ENCODE results near the gene ADAM12.

ADAM12 gene

DNA sequence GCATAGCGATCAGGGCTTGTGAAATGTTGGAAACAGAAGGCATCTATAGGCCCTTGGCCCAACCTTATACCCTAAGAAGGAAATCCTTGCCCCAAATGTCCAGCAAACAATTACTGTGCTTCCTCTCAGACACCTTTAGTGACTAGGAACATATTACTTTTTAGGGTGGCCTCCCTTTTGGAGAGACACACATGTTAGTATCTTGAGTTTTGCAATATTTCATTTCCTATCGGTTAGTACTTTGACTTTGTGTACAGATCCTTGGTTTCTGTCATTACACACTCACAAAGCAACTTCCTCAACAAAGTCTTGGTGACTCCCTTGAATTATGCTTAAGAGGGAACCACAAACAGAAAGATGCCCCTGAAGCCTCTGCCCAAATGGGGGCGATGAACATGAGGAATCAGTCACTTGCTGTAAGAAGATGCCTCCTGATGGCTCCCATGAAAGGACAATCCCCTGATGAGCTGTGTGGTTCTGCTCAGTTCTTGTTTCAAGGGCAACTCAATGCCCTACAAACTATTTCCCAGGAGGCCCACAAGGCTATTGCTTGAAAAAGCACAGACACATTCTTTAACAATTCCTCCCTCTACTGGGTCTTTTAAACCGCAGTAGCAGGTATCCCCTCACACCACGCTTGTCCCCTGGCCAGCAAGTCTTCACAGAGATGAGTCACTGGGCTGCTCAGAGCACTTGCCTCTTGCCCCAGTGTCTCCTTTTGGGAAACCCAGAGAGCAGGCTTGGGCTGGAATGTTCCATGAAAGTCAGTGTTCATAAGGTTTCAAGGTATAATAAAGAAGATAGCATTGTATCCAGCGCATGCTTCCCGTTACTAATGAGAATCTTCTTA lies 295.7 kb downstream of the ADAM12 start:
- TF ChIP-seq FOXM1 (IDR thresholded peaks at IDR 0.05; ENCODE audit: borderline replicate concordance, low read depth) (no peak), TEAD4 (IDR thresholded peaks at IDR 0.05) (no peak), CREB1 (IDR thresholded peaks at IDR 0.05; ENCODE audit: low read depth) (no peak), ZBTB7A (IDR thresholded peaks at IDR 0.05; ENCODE audit: low read depth) (no peak), EP300 (IDR thresholded peaks at IDR 0.05; ENCODE audit: borderline replicate concordance) (no peak), TAF1 (IDR thresholded peaks at IDR 0.05; ENCODE audit: low read depth) (no peak), CEBPB (IDR thresholded peaks at IDR 0.05) (no peak), YY1 (IDR thresholded peaks at IDR 0.05; ENCODE audit: low read depth) (no peak), TCF12 (IDR thresholded peaks at IDR 0.05; ENCODE audit: low read depth) (no peak), EGR1 (IDR thresholded peaks at IDR 0.05) (no peak), RAD21 (IDR thresholded peaks at IDR 0.05; ENCODE audit: low read depth) (no peak), NFIC (IDR thresholded peaks at IDR 0.05) (no peak)
- TF ChIP-seq, protein P1, sequence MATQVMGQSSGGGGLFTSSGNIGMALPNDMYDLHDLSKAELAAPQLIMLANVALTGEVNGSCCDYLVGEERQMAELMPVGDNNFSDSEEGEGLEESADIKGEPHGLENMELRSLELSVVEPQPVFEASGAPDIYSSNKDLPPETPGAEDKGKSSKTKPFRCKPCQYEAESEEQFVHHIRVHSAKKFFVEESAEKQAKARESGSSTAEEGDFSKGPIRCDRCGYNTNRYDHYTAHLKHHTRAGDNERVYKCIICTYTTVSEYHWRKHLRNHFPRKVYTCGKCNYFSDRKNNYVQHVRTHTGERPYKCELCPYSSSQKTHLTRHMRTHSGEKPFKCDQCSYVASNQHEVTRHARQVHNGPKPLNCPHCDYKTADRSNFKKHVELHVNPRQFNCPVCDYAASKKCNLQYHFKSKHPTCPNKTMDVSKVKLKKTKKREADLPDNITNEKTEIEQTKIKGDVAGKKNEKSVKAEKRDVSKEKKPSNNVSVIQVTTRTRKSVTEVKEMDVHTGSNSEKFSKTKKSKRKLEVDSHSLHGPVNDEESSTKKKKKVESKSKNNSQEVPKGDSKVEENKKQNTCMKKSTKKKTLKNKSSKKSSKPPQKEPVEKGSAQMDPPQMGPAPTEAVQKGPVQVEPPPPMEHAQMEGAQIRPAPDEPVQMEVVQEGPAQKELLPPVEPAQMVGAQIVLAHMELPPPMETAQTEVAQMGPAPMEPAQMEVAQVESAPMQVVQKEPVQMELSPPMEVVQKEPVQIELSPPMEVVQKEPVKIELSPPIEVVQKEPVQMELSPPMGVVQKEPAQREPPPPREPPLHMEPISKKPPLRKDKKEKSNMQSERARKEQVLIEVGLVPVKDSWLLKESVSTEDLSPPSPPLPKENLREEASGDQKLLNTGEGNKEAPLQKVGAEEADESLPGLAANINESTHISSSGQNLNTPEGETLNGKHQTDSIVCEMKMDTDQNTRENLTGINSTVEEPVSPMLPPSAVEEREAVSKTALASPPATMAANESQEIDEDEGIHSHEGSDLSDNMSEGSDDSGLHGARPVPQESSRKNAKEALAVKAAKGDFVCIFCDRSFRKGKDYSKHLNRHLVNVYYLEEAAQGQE (IDR thresholded peaks at IDR 0.05; ENCODE audit: low read depth), result no peak
- TF ChIP-seq, protein P2, sequence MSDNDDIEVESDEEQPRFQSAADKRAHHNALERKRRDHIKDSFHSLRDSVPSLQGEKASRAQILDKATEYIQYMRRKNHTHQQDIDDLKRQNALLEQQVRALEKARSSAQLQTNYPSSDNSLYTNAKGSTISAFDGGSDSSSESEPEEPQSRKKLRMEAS (IDR thresholded peaks at IDR 0.05), result no peak
- TF ChIP-seq, protein P3, sequence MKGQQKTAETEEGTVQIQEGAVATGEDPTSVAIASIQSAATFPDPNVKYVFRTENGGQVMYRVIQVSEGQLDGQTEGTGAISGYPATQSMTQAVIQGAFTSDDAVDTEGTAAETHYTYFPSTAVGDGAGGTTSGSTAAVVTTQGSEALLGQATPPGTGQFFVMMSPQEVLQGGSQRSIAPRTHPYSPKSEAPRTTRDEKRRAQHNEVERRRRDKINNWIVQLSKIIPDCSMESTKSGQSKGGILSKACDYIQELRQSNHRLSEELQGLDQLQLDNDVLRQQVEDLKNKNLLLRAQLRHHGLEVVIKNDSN (IDR thresholded peaks at IDR 0.05), result no peak

DNA sequence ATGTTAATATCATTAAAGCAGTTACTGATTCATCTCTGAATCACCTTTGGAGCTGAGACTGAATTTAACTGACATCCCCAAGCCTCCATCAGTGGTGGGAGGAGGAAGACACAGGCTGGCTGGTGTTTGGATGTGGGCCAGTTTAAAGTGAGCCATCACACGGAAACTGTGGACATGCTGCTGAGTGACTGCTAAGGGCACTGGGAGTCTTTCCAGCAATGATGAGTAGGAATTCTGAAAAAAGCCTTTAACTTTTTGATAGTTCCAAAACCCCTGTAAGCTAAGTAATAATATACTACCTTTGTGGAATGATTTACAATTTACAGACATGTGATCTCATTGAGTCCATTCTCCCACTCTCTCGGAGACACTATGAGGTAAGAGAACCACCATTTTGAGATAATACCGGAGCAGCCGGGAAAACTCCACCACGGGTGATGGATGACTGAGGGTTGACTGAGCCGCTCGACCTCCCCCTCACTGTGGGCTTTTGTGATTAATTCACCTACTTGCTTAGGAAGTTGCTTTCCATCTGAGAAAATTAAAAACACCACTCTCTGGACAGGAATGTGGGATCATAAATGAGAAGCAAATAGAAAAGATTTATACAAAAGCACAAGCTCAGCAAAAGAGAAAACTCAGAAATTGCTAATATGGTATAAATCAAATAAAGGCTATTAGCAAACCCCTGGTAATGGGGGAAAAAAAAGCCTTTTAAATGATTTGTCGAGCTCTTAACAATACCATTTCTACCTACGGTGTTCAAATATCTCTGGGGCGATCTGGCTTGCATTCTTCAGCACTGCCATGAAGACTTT lies 297.2 kb downstream of the ADAM12 start:
- no peak for TF ChIP-seq EGR1 (IDR thresholded peaks at IDR 0.05)
- no peak for TF ChIP-seq CREB1 (IDR thresholded peaks at IDR 0.05; ENCODE audit: low read depth)
- no peak for TF ChIP-seq TCF12 (IDR thresholded peaks at IDR 0.05; ENCODE audit: low read depth)
- no peak for TF ChIP-seq YY1 (IDR thresholded peaks at IDR 0.05; ENCODE audit: low read depth)
- no peak for TF ChIP-seq ZBTB7A (IDR thresholded peaks at IDR 0.05; ENCODE audit: low read depth)
- TF ChIP-seq FOXM1 (IDR thresholded peaks at IDR 0.05; ENCODE audit: borderline replicate concordance, low read depth), result no peak
- TF ChIP-seq, protein P3 (IDR thresholded peaks at IDR 0.05), result no peak
- no peak for TF ChIP-seq TAF1 (IDR thresholded peaks at IDR 0.05; ENCODE audit: low read depth)
- TF ChIP-seq, protein P2 (IDR thresholded peaks at IDR 0.05), result no peak
- no peak for TF ChIP-seq RAD21 (IDR thresholded peaks at IDR 0.05; ENCODE audit: low read depth)
- TF ChIP-seq NFIC (IDR thresholded peaks at IDR 0.05), result no peak
- TF ChIP-seq EP300 (IDR thresholded peaks at IDR 0.05; ENCODE audit: borderline replicate concordance), result no peak

DNA sequence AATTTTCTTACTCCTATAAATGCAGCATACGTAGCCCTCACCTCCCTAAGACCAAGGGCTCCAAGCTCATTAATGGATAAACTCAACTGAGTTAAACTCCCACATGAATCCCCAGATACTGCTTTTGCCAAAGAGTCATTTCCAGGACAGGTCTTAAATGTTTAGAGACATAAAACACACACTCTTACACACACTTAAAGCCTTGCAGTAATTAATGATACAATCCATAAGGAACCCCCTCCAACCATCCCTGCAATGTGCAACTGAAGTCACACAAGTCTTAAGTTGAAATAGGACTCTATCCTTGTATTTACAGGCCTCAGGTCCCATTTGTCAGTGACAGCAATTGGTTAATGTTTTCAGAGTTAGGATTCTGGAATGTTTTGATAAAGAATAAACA lies 297.8 kb downstream of the ADAM12 start:
- TF ChIP-seq, protein P2 (IDR thresholded peaks at IDR 0.05), result no peak
- TF ChIP-seq CREB1 (IDR thresholded peaks at IDR 0.05; ENCODE audit: low read depth) (no peak), ZBTB7A (IDR thresholded peaks at IDR 0.05; ENCODE audit: low read depth) (no peak), RAD21 (IDR thresholded peaks at IDR 0.05; ENCODE audit: low read depth) (no peak), YY1 (IDR thresholded peaks at IDR 0.05; ENCODE audit: low read depth) (no peak), EGR1 (IDR thresholded peaks at IDR 0.05) (no peak), EP300 (IDR thresholded peaks at IDR 0.05; ENCODE audit: borderline replicate concordance) (no peak), TAF1 (IDR thresholded peaks at IDR 0.05; ENCODE audit: low read depth) (no peak), CEBPB (IDR thresholded peaks at IDR 0.05) (no peak), FOXM1 (IDR thresholded peaks at IDR 0.05; ENCODE audit: borderline replicate concordance, low read depth) (no peak), TCF12 (IDR thresholded peaks at IDR 0.05; ENCODE audit: low read depth) (no peak), TEAD4 (IDR thresholded peaks at IDR 0.05) (no peak), NFIC (IDR thresholded peaks at IDR 0.05) (no peak)
- TF ChIP-seq, protein P1 (IDR thresholded peaks at IDR 0.05; ENCODE audit: low read depth), result no peak
- TF ChIP-seq, protein P3 (IDR thresholded peaks at IDR 0.05), result no peak
